Gastroesophageal sphincter (tissue), 3 donors: Measurements from ENCODE around the gene BOLA2B.
"Not testable (repeated sequence)": the region's sequence is repeated elsewhere in the genome, so short reads cannot be mapped to it uniquely, and the experiment has no call there.

Experiments used
- CTCF ChIP-seq, 4 experiments: fragments of 200-600 bp in 2 of 4; fragments of 450-650 bp in 2 of 4; sonication (generic) in 1 of 4; IDR thresholded peaks; one replicate each; pipeline ENCODE4 v1.5.1; 2017 to 2019; ENCODE audit warnings: antibody characterized with exemption in 4 of 4, mild to moderate bottlenecking in 2 of 4, moderate library complexity in 2 of 4
- EP300 ChIP-seq: sonication (generic); formaldehyde crosslinking; IDR thresholded peaks from one replicate; pipeline ENCODE4 v1.6.1; 2017; ENCODE audit warnings: antibody characterized with exemption, mild to moderate bottlenecking
- POLR2A ChIP-seq, 2 donors: fragments of 450-650 bp; IDR thresholded peaks; one replicate each; pipeline ENCODE4 v1.6.1; 2017; ENCODE audit warnings: antibody characterized with exemption in 2 of 2, mild to moderate bottlenecking in 2 of 2, moderate library complexity in 1 of 2
- POLR2AphosphoS5 ChIP-seq: sonication (generic); formaldehyde crosslinking; IDR thresholded peaks from one replicate; pipeline ENCODE4 v1.6.1; 2017; ENCODE audit warnings: antibody characterized with exemption

- not testable (repeated sequence) for TF ChIP-seq CTCF (IDR thresholded peaks at IDR 0.05); POLR2A (IDR thresholded peaks at IDR 0.05); EP300; POLR2AphosphoS5
Measured at GRCh38 chr16:30193615-30194014, at the start of gene BOLA2B, which contains the start of gene SLX1A.
